ENCODE measurements around the gene ITPKB.

DNA sequence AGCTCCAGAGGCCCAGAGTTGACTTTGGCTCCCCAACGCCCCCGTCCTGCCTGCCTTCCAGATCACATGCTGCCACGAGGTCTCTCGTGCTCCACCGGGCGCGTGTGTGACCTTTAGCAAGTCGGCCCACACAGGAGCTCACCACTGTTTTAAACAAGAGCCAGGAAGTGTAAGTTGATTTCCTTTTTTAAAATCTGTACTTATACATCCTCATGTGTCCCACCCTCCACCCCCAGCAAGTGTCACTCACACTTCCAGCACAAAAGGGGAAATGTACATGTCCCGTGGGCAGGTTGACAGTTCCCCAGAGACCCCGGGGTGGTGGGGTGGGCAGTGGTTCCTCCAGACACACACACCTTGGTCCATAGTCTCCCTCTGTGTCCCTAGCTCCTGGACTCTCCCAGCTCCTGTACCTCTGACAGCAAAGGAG lies 106.1 kb downstream of the ITPKB start:
- TF ChIP-seq CTCF (IDR thresholded peaks at IDR 0.05) (no peak), POLR2AphosphoS5 (IDR thresholded peaks at IDR 0.05) (no peak), POLR2A (IDR thresholded peaks at IDR 0.05) (no peak)
